IMR-90 (cell line): ENCODE results near the gene WIPF1.

Experiments used
- CEBPB ChIP-seq: IDR thresholded peaks from 2 replicates; pipeline ENCODE4 v1.6.1; 2012; ENCODE audit warnings: low read depth, low read length, improper control_type of control experiment
- FOS ChIP-seq: fragments of 150-350 bp; IDR thresholded peaks from 2 replicates; pipeline ENCODE4 v1.6.1; 2016; ENCODE audit warnings: low read depth, low read length
- MAFK ChIP-seq: IDR thresholded peaks from 2 replicates; pipeline ENCODE4 v1.6.1; 2012; ENCODE audit warnings: low read depth, low read length, improper control_type of control experiment
- NFE2L2 ChIP-seq: fragments of 150-350 bp; IDR thresholded peaks from 2 replicates; pipeline ENCODE4 v1.6.1; 2016; ENCODE audit warnings: low read depth, mild to moderate bottlenecking, low read length
- POLR2A ChIP-seq: IDR thresholded peaks from 2 replicates; pipeline ENCODE4 v1.6.1; 2012; ENCODE audit warnings: mild to moderate bottlenecking, low read depth, low read length
- RFX5 ChIP-seq: IDR thresholded peaks from 2 replicates; pipeline ENCODE4 v1.8.0; 2012; ENCODE audit warnings: low read depth, mild to moderate bottlenecking, low read length, moderate library complexity
- SMC3 ChIP-seq: fragments of 150-350 bp; IDR thresholded peaks from 2 replicates; pipeline ENCODE4 v1.6.1; 2016; ENCODE audit warnings: low read depth, mild to moderate bottlenecking, antibody characterized with exemption, low read length, moderate library complexity
- TF ChIP-seq, protein P1 (sequence below): conservative IDR thresholded peaks from 2 replicates; pipeline ENCODE4 v1.5.1; 2012; ENCODE audit warnings: mild to moderate bottlenecking, low read depth, low read length, improper control_type of control experiment
- TF ChIP-seq, protein P2 (sequence below): fragments of 150-350 bp; IDR thresholded peaks from 2 replicates; pipeline ENCODE4 v1.6.1; 2016; ENCODE audit warnings: low read depth, mild to moderate bottlenecking, low read length, moderate library complexity, borderline replicate concordance

DNA sequence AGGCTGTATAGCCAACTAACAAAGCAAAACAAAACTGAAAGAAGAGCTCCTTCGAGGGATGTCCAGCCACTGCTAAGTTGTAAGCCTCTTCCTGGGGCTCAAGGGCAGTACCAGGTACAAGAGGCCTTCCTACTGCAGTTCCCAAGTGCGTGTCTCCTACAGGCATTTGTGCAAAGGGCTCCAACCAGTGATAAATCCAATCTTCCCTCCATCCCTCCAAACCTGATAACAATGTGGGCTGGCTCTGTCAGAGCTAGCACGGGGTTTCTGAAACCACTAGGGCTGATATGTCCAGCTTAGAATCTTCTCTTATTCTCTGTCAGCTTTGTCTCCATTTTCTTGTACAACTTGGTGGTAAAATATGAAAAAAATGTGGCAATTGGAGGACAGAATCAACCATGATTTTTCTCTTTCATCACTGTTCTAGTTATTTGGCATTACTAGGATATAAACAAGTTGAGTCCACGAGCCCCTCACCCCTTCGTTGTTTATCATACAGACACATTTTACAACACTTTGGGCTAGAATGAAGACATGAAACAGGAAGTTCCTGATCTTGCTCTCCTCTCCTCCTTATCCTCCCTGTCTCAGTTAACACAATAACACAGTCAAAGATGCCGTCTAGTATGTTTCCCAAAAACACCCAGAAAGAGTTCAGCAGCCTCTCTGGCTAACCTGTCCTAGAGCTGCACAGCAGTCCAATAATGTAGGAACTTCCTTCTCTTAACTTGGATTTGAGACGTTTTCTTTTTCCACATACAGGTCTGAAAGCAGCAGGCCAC, 35.4 kb upstream of the WIPF1 start:
- TF ChIP-seq RFX5 (no peak), POLR2A (no peak), SMC3 (no peak), FOS (no peak), CEBPB (no peak), NFE2L2 (no peak), MAFK (no peak)
- TF ChIP-seq, protein P1, sequence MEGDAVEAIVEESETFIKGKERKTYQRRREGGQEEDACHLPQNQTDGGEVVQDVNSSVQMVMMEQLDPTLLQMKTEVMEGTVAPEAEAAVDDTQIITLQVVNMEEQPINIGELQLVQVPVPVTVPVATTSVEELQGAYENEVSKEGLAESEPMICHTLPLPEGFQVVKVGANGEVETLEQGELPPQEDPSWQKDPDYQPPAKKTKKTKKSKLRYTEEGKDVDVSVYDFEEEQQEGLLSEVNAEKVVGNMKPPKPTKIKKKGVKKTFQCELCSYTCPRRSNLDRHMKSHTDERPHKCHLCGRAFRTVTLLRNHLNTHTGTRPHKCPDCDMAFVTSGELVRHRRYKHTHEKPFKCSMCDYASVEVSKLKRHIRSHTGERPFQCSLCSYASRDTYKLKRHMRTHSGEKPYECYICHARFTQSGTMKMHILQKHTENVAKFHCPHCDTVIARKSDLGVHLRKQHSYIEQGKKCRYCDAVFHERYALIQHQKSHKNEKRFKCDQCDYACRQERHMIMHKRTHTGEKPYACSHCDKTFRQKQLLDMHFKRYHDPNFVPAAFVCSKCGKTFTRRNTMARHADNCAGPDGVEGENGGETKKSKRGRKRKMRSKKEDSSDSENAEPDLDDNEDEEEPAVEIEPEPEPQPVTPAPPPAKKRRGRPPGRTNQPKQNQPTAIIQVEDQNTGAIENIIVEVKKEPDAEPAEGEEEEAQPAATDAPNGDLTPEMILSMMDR = no peak
- TF ChIP-seq, protein P2, sequence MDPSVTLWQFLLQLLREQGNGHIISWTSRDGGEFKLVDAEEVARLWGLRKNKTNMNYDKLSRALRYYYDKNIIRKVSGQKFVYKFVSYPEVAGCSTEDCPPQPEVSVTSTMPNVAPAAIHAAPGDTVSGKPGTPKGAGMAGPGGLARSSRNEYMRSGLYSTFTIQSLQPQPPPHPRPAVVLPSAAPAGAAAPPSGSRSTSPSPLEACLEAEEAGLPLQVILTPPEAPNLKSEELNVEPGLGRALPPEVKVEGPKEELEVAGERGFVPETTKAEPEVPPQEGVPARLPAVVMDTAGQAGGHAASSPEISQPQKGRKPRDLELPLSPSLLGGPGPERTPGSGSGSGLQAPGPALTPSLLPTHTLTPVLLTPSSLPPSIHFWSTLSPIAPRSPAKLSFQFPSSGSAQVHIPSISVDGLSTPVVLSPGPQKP = no peak
